SU-DHL-6 (cell line): ENCODE results near the gene DDX52.

Experiments used
- EZH2phosphoT487 ChIP-seq: fragments of 200-600 bp; sonication (generic), shearing (Covaris generic); conservative IDR thresholded peaks from 2 replicates; pipeline ENCODE4 v1.6.1; 2018; ENCODE audit warnings: mild to moderate bottlenecking, antibody characterized with exemption, low read length, moderate library complexity, mixed read lengths
- TF ChIP-seq, protein P1 (sequence below): fragments of 200-600 bp; sonication (generic); IDR thresholded peaks from one replicate; pipeline ENCODE4 v1.5.1; 2017; ENCODE audit warnings: antibody characterized with exemption, mild to moderate bottlenecking, low read length, moderate library complexity; ENCODE audit not compliant: insufficient read depth, poor library complexity, severe bottlenecking

DNA sequence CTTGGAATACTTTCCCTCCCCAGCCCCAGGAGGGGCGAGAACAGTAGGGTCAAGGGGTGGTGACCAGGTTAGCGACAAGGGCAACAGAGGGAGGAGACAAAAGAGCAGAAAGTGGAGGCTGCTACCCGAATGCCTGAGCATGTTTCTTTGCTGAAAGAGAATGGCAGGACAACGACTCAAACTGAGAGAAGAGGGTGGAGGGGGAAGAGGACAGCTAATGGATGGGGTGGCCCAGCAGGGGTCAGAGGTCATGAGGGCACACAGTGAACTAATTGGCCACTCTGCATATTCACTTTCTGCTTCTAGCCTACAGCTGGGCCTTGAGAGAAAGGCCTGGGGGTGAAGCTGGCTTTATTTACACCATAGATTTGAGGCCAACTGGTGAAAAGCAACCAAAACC lies 19.1 kb upstream of the DDX52 start:
- TF ChIP-seq, protein P1, sequence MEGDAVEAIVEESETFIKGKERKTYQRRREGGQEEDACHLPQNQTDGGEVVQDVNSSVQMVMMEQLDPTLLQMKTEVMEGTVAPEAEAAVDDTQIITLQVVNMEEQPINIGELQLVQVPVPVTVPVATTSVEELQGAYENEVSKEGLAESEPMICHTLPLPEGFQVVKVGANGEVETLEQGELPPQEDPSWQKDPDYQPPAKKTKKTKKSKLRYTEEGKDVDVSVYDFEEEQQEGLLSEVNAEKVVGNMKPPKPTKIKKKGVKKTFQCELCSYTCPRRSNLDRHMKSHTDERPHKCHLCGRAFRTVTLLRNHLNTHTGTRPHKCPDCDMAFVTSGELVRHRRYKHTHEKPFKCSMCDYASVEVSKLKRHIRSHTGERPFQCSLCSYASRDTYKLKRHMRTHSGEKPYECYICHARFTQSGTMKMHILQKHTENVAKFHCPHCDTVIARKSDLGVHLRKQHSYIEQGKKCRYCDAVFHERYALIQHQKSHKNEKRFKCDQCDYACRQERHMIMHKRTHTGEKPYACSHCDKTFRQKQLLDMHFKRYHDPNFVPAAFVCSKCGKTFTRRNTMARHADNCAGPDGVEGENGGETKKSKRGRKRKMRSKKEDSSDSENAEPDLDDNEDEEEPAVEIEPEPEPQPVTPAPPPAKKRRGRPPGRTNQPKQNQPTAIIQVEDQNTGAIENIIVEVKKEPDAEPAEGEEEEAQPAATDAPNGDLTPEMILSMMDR: no peak
- no peak for TF ChIP-seq EZH2phosphoT487
